ENCODE results near the gene ZDHHC18.
A peak's percentile ranks its signal among the peaks of the same experiment; 100 is the strongest.

The ZDHHC18 gene

DNA sequence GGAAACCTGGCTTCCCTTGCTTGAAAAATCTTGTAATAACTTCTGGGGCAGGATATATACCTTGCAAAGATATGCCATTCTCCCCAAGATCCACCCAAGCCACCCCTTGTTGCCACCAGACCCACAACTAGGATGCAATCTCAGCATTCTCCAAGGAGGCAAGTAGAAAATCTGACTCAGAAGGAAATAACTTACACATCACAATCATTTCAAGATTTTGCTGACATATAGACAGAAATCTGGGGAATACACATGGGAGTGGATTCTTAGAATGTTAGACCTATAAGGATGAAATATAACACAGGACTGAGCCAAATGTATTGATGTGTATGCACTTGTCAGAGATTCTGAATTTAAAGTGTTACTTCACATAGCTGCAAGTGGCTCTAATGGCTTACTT is 14.8 kb upstream of the ZDHHC18 start:
- TF ChIP-seq, protein P1, sequence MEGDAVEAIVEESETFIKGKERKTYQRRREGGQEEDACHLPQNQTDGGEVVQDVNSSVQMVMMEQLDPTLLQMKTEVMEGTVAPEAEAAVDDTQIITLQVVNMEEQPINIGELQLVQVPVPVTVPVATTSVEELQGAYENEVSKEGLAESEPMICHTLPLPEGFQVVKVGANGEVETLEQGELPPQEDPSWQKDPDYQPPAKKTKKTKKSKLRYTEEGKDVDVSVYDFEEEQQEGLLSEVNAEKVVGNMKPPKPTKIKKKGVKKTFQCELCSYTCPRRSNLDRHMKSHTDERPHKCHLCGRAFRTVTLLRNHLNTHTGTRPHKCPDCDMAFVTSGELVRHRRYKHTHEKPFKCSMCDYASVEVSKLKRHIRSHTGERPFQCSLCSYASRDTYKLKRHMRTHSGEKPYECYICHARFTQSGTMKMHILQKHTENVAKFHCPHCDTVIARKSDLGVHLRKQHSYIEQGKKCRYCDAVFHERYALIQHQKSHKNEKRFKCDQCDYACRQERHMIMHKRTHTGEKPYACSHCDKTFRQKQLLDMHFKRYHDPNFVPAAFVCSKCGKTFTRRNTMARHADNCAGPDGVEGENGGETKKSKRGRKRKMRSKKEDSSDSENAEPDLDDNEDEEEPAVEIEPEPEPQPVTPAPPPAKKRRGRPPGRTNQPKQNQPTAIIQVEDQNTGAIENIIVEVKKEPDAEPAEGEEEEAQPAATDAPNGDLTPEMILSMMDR (conservative IDR thresholded peaks at IDR 0.05; ENCODE audit: low read depth, low read length): no peak
- DNase-seq (ENCODE audit: low read depth): no peak
- H3K4me3 ChIP-seq (ENCODE audit: low read depth, low read length): no peak overlapping the region

DNA sequence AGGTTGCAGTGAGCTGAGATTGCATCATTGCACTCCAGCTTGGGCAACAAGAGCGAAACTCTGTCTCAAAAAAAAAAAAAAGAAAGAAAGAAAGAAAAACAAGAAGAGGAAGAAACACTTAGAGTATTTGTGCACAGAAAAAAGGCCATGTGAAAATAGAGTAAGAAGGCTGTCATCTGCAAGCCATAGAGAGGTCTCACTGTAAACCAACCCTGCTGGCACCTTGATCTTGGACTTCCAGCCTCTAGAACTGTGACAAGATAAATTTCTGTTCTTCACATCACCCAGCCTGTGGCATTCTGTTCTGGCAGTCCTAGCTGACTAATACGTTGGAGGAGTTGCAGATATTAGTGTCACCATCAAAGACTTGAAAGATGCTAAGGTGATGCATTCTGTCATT is 12.1 kb upstream of the ZDHHC18 start:
- TF ChIP-seq, protein P1 (conservative IDR thresholded peaks at IDR 0.05; ENCODE audit: low read depth, low read length): no peak
- DNase-seq (ENCODE audit: low read depth): no peak
- no peak overlapping the region for H3K4me3 ChIP-seq (ENCODE audit: low read depth, low read length)

DNA sequence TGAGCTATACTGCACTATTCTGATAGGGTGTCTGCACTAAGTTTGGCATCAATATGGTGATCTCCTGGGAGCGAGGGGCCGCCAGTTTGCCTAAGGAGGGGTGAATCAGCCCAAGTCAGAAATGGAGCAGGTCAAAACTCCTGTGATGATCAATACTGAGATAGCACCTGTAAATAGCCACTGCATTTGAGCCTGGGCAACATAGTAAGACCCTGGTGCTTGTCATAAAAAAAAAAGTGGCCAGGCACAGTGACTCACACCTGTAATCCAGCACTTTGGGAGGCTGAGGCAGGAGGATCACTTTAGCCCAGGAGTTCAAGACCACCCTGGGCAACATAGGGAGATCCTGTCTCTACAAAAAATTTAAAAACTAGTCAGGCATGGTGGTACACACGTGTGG is 11.6 kb upstream of the ZDHHC18 start:
- no peak overlapping the region for H3K4me3 ChIP-seq (ENCODE audit: low read depth, low read length)
- no peak for DNase-seq (ENCODE audit: low read depth)
- TF ChIP-seq, protein P1 (conservative IDR thresholded peaks at IDR 0.05; ENCODE audit: low read depth, low read length): no peak

DNA sequence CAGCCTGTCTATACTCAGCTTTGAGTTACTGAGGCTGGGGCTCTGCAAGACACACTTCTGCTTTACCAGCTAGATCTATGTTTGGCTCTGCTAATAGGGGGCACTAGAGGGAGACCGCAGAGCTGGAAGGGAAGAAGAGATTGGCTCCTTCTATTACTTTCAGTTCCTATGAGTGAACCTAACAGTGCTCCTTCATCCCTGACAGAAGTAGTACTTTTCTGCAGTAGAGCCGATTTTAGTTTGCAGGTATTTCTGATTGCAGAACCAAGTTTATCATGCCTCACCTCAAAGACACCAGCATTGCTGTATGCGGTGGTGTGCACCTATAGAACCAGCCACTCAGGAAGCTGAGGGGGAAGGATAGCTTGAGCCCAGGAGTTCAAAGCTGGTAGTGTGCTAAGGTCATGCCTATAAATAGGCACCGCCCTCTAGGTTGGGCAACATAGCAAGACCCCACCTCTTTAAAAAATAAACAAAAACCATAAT is 5.7 kb upstream of the ZDHHC18 start:
- DNase-seq (ENCODE audit: low read depth): no peak

DNA sequence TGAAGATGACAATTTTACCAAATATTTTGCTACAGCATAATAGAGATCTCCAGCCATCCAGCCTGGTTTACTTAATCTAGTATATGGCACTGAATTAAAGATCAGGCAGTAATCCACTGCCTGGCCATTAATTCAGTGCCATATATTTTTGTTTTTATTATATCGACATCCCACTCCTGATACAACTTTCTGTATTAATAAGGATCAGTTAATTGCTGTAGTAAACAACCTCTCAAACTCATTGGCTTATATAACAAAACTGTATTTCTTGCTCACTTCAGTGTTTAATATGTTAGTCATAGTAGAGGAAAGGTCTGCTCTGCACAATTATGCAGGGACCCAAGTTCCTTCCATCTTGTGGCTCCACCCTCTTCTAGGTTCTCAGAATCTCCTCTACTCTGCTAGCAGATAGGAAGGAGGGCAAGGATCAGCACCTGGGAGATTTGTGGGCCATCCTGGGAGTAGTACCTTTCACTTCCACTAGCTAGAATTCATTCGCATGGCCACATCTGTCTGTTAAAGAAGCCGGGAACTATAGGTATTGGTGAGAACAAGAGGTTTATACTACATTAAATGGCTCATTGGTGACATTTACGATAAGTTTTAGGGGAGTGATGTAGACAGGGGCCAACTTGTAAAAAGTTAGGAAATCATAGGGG is 3.6 kb upstream of the ZDHHC18 start:
- H3K4me3 ChIP-seq (ENCODE audit: low read depth, low read length): no peak overlapping the region
- TF ChIP-seq, protein P1 (conservative IDR thresholded peaks at IDR 0.05; ENCODE audit: low read depth, low read length): no peak
- DNase-seq (ENCODE audit: low read depth): no peak

More for the DNA sequence above, 5.7 kb upstream of the ZDHHC18 start:
- TF ChIP-seq, protein P1 (conservative IDR thresholded peaks at IDR 0.05; ENCODE audit: low read depth, low read length): peak; percentile 43
- no peak overlapping the region for H3K4me3 ChIP-seq (ENCODE audit: low read depth, low read length)

DNA sequence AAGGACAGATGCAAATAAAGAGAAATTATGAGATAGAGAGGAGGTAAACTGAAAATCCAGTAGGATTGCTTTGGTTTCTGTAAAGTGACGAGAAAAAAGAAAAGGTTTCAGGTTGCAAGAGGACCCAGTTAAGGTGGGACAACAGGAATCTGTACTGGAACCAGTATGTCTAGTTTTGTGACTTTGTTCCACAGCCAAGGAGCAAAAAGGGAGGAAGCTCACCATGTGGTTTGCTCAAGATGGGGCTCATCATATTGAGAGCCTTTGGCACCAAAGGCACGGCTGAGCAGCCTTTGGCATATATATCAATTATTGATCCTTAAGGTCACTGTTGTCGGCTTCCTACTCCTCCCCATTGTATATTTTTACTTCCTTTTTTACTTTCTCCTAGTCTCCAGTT is 1.8 kb upstream of the ZDHHC18 start:
- DNase-seq (ENCODE audit: low read depth): no peak

More for the DNA sequence above, 1.8 kb upstream of the ZDHHC18 start:
- TF ChIP-seq, protein P1 (conservative IDR thresholded peaks at IDR 0.05; ENCODE audit: low read depth, low read length): no peak
- H3K4me3 ChIP-seq (ENCODE audit: low read depth, low read length): no peak overlapping the region
